T-helper 9 cell (primary cell): ENCODE results near the gene KLK15.
"Not testable (repeated sequence)": the region's sequence is repeated elsewhere in the genome, so short reads cannot be mapped to it uniquely, and the experiment has no call there.

Experiments used
- DNase-seq: peaks from one replicate; pipeline ENCODE4 v3.0.0-alpha.2; 2020

Gene KLK15

DNA sequence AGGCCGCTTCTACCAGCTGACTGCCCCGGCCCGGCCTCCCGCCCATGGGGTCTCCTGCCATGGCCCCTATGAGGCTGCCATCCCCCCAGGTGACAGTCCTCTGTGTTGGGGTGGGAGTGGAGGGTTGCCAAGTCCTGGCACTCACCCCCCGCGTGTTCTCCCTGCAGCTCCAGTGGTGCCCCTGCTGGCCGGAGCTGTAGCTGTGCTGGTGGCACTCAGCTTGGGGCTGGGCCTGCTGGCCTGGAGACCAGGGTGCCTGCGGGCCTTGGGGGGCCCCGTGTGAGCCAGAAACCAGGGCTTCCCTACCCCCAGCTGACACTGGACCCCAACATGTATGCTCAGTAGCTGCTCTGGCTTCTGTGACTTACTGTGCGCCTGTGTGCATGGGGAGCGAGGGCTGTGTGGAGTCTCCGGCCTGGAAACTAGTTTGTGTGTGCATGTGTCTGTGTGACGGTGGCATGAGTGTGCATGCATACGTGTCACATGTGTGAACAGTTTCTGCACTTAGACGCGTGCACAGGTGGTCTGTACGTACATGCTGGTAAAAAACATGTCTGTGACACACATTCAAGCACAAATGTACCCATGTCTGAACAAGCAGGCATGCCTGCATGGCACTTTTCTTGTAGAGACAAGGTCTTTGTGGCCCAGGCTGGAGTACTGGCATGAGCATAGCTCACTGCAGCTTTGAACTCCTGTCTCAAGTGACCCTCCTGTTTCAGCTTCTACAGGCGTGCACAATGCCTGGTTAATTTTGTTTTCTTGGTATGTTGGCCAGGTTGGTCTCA is 38.3 kb downstream of the KLK15 start:
- DNase-seq, result no peak

DNA sequence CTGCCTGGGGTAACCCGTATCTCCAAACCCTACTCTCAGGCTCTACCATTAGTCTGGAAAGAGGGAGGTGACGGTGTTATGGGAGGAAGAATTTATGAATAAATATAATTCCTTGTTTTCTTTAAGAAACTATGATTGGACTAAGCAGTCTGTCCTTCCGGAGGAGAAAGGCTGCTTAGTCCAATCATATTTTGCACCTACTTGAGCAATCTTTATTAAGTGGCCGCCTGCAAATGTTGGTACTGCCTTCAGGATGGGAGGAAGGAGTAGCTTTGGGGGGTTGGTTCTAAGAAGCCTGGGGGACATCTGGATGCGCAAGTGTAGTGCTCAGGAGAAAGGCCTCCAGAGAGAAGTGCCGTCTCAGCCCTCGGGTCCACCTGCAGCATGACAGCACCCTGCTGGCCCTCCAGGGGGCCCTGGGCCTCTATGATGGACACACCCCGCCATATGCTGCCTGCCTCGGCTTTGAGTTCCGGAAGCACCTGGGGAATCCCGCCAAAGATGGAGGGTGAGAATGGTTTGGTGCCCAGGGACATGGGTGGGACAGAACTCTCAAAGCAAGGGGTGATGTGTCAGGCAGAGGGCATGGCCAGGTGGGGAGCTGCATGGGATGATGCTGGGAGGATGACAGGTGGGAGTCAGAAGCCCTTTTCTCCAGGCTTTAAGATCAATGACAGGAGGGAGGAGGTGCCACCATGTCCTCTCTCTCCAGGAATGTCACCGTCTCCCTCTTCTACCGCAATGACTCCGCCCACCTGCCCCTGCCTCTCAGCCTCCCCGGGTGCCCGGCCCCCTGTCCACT is 39.1 kb downstream of the KLK15 start:
- no peak for DNase-seq

- DNase-seq, result no peak
Measured at GRCh38 chr19:50793558-50794065, 39.8 kb downstream of the KLK15 start.

- DNase-seq, result no peak
Measured at GRCh38 chr19:50792272-50793250, 40.8 kb downstream of the KLK15 start.

GRCh38 chr19:50791594-50792271 is 41.6 kb downstream of the KLK15 start:
- no peak for DNase-seq

- no peak for DNase-seq
Measured at GRCh38 chr19:50790922-50791467, 42.4 kb downstream of the KLK15 start.

GRCh38 chr19:50790396-50790795 is 43.0 kb downstream of the KLK15 start, which contains the start of gene ACP4:
Gene ACP4, plus strand, starts transcription at chr19:50790415. Its CDS starts 0 bp downstream, at chr19:50790415.
- DNase-seq, result no peak

DNA sequence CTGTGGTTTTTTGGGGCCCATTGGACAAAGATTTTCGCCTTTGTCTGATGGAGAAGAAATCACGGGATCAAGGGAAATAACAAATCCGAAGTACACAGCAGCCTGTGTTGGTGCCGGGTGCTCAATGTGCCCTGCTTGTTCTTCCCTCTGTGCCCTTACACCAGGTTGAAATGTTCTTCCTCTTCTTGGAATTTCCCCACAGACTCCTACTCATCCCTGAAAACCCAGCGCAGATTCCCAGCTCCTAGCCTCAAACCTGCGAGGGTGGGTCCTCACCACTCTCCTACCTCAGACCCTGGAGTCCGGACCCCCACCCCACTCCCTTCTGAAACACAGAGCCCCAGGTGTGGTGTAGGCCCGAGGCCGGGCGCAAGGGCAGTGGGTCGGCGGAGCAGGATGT is 48.0 kb downstream of the KLK15 start:
- DNase-seq, result no peak

DNA sequence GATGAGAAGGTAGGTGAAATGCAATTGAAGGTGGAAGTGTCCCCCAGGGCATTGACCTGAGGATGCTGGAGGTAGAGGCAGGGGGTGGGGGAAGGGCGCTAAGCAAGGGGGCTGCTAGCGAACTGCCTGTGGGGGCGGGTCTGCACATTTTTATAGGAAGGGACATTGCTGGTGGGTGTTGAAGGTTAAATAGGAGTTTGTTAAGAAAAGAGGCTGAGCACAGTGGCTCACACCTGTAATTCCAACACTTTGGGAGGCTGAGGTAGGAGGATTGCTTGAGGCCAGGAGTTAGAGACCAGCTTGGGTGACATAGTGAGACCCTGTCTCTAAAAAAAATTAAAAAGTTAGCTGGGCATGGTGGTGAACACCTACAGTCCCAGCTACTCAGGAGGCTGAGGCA is 48.7 kb downstream of the KLK15 start:
- no peak for DNase-seq

DNA sequence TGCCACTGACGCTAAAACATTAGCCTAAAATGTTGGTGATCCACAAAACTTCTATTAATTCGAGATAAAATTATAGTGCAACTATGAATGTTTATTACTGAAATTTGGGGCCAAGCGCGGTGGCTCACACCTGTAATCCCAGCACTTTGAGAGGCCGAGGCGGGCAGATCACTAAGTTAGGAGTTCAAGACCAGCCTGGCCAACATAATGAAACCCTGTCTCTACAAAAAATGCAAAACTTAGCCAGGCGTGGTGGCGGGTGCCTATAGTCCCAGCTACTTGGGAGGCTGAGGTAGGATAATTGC is 49.6 kb downstream of the KLK15 start:
- not testable (repeated sequence) for DNase-seq

DNA sequence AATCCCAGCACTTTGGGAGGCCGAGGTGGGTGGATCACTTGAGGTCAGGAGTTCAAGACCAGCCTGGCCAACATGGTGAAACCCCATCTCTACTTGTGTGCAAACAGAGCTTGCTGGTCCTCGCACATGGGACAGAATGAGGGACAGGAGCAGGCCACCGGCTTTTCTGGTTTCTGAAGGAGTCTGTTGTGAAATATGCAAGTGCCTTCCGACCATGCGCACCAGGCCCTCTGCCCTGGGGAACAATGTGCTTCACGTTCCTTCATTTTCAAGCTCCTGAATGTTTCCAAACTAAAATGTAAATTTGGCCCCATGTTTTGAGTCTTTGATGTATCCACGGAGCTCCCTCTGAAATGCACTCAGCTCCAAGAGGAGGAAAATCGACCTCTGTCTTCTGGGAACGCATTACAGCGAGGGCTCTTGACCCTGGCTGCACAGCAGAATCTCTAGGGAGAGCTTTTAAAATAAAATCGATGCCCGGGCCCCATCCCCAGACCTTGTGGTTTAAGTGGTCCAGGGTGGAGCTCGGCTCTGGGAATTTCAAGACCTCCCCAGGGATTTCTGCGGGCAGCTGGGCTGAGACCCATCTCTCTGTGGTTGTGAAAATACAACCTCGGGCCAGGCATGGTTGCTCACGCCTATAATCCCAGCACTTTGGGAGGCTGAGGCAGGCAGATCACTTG is 52.5 kb downstream of the KLK15 start:
- DNase-seq, result no peak

- DNase-seq, result no peak
Measured at GRCh38 chr19:50779504-50780457, 53.6 kb downstream of the KLK15 start.

- DNase-seq, result no peak
Measured at GRCh38 chr19:50778906-50779430, 54.4 kb downstream of the KLK15 start.

GRCh38 chr19:50777830-50778303 is 55.5 kb downstream of the KLK15 start:
- no peak for DNase-seq

DNA sequence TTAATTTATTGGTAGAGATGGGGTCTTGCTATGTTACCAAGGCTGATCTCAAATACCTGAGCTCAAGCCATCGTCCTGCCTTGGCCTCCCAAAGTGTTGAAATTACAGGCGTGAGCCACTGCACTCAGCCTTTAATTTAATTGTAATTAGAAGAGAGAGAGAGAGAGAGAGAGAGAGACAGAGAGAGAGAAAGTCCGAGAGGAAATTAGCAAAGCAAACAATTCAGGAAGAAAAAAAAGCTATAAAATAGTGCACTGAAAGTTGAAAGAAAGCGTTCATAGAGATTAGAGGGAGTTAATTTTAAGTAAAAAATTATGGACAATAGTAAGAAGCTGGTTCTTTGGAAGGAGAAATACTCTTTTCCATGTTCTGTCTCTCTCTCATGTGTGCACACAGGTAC is 56.1 kb downstream of the KLK15 start:
- DNase-seq, result no peak

- DNase-seq, result no peak
Measured at GRCh38 chr19:50776131-50776530, 57.2 kb downstream of the KLK15 start.
